ENCODE data around the gene ZSCAN30. TPM values are rescaled to one million over a fixed set of nuclear protein-coding genes. Genes with fewer than 3 reads are reported as not detected.
A peak's percentile ranks its signal among the peaks of the same experiment; 100 is the strongest.
"Not testable (repeated sequence)": the region's sequence is repeated elsewhere in the genome, so short reads cannot be mapped to it uniquely, and the experiment has no call there.

The ZSCAN30 gene
- total RNA-seq, 1 donor from 2014 or later, result 13.2 TPM

DNA sequence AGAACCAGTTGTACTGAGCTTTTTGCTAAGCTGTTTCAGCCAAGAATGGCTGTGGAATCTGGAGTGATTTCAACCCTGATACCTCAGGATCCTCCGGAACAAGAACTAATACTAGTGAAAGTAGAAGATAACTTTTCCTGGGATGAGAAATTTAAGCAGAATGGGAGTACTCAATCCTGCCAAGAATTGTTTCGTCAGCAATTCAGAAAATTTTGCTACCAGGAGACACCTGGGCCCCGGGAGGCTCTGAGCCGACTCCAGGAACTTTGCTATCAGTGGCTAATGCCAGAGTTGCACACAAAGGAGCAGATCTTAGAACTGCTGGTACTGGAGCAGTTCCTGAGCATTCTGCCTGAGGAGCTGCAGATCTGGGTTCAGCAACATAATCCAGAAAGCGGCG, 47.6 kb downstream of the ZSCAN30 start:
- no peak for ATAC-seq
- intact Hi-C loops (cut with micrococcal nuclease), result no loop called here

DNA sequence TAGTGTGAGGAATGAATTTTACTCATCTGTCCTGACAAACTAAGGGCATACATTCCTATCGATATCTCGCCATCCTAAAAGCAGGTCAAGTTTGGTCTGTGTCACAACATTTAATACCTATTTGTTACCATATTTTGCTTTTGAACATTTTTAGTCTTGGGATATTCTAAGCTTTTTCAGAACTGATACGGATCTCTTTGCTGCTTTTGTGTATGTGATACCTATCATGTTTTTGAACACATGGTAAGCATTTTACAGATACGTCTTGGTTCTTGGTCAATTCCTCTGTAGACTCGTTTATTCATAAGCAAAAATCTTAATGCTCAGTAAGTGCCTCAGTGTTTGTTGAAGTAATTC, 48.6 kb downstream of the ZSCAN30 start:
- DNase-seq, result no peak
- ATAC-seq, result no peak
- intact Hi-C loops (cut with micrococcal nuclease), result no loop called here

More for the DNA sequence above, 47.6 kb downstream of the ZSCAN30 start:
- DNase-seq, result no peak

DNA sequence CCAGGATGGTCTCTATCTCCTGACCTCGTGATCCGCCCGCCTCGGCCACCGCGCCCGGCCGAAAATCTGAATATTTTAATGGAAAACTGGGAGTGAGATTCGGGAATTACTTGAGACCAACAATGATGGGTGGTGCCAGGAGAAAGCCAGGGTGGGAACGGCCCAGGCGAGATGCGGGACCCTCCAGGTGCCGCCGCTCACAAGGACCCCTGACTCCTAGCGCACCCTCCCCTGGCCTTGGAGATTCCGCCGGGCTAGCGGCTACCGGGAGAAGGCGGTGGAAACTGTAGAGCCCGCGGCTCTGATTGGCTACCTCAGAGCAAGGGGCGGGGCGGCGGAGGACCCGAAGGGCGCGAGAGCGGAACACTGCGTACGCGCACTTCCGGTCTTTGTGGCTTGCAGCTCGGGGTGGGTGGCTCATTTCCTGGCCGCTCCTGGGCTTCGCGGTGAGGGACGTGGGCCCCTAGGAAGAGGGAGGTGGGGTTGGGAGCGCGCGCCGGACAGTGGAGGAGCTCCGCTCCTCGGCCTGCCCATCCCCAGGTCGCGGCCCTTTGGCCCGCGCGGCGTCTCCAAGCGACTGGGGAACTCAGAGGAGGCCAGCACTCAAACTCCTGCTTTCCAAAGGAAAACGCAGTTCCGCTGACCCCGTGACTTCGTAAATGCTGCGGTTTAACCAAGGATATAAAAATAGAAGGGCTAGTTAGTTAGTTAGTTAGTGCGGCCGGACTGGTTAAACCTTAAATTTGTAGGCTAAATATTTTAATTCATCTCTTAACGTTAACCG, 49.2 kb downstream of the ZSCAN30 start, which contains the start of gene ZNF397:
Gene ZNF397, plus strand, starts transcription at position 371 of the 784 bp plus-strand sequence. CDS start 1,437 bp downstream, outside the sequence.
- intact Hi-C loops (cut with micrococcal nuclease), result no loop called here
- ATAC-seq (peak; percentile 100), DNase-seq (peak; percentile 99)

DNA sequence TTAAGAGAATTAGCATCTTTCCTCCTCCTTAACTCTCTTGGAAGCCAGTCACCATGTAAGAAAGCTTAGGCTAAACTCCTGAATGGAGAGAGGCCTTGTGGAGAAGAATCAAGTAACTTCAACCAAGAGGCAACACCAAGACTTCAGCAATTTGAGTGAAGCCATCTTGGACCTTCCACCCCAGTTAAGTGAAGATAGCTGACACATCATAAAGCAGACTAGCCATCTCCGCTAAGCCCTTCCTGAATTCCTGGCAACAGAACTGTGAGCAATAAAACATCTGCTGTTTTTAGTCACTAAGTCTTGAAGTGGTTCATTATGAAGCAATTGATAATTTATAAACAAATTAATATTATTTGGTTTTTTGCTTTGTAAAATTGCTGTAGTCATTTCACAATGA, 50.7 kb downstream of the ZSCAN30 start:
- intact Hi-C loops (cut with micrococcal nuclease), result no loop called here
- DNase-seq (no peak), ATAC-seq (no peak)

- no peak for ATAC-seq
- intact Hi-C loops (cut with micrococcal nuclease), result no loop called here
- no peak for DNase-seq
Observed at GRCh38 chr18:35236571-35237363, 53.3 kb downstream of the ZSCAN30 start.

DNA sequence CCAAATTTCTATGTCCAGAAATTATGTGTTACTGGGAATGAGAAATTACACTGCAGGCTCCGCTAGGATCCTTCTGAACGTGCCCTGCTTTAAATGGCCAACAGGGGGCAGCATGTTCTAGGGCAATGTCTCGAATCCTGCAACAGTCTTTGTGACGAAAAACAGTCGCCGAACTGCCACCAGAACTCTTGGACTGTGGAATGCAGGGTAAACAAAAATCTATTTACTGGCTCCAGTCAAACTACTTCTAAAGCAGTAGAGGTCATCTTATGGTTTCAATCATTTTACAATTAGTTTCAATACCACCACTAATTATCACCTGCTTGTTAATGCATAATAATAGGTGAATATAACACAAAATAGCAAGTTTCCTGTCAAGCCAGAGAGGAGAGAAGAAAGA, 59.0 kb downstream of the ZSCAN30 start:
- ATAC-seq, result peak; percentile 88
- peak; percentile 78 for DNase-seq
- intact Hi-C loops (cut with micrococcal nuclease), result loop anchor here (2.0 kb wide), 1 partner anchor 124 kb away; no protein-coding TSS in a partner anchor

DNA sequence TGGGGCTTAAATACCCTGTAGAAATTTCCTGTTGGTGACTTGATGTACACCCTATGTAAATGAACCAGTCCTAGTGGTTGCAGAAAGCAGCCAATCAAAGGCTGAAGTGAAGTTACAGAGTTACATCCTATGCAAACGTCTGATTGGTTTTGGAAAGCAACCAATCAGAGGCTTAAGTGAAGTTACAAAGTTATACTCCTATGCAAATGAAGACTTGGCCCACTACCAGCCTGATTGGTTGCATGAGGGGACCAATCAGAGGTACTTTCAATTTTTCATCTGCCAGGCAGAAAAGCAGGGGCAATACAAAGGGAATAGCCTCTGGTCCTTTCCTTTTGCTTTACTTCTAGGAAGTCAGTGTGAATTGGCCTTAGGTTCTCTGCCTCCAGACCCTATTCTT, 62.8 kb downstream of the ZSCAN30 start:
- intact Hi-C loops (cut with micrococcal nuclease), result no loop called here

DNA sequence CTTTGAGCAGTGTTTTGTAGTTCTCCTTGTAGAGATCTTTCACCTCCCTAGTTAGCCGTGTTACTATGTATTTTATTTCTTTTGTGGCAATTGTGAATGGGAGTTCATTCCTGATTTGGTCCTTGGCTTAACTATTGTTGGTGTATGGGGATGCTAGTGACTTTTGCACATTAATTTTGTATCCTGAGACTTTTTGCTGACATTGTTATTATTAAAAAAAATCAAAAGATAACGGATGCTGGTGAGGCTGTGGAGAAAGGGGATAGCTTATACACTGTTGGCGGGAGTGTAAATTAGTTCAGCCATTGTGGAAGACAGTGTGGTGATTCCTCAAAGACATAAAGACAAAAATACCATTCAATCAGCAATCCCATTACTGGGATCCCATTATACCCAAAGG, 66.2 kb downstream of the ZSCAN30 start:
- no peak for DNase-seq
- ATAC-seq, result no peak
- intact Hi-C loops (cut with micrococcal nuclease), result no loop called here

More for the DNA sequence above, 62.8 kb downstream of the ZSCAN30 start:
- DNase-seq (no peak), ATAC-seq (no peak)

GRCh38 chr18:35220424-35220823, 69.6 kb downstream of the ZSCAN30 start:
- intact Hi-C loops (cut with micrococcal nuclease), result no loop called here
- DNase-seq (no peak), ATAC-seq (no peak)

- DNase-seq; ATAC-seq; intact Hi-C loops (cut with micrococcal nuclease): not testable (repeated sequence)
Observed at GRCh38 chr18:35219331-35219730, 70.7 kb downstream of the ZSCAN30 start.

DNA sequence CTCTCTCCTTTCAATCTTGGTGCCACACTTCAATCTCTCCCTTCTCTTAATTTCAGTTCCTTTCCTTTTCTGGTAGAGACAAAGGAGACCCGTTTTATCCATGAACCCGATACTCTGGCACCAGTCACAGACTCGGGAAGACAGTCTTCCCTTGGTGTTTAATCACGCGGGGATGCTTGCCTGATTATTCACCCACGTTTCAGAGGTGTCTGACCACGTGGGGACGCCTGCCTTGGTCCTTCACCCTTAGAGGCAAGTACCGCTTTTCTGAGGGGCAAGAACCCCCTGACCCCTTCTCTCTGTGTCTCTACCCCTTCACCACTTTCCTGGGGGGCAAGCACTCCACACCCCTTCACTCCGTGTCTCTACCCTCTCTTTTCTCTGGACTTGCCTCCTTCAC, 73.4 kb downstream of the ZSCAN30 start:
- ATAC-seq; intact Hi-C loops (cut with micrococcal nuclease); DNase-seq: not testable (repeated sequence)

DNA sequence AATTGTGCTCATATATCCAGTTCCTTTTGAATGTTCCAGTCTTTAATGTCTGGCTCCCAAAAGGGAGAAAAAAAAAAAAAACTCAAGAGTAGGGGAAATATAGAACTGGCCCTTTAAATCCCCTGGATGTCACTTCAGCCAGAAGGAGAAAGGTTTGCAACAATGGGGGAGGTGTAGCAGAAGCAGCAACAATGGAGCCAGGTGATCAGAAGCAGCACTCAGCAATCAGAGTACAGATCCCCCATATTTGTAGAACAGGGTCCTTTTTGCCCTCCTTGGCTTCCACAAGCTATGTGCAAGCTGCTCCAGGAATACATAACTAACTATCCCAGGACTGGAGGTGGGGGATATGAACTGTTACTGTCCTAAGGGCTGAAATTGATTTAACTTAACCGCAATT, 75.0 kb downstream of the ZSCAN30 start:
- intact Hi-C loops (cut with micrococcal nuclease), result no loop called here
- no peak for DNase-seq
- no peak for ATAC-seq

GRCh38 chr18:35205746-35206458, 84.1 kb downstream of the ZSCAN30 start:
- intact Hi-C loops (cut with micrococcal nuclease); DNase-seq; ATAC-seq: not testable (repeated sequence)

- ATAC-seq, result no peak
- no peak for DNase-seq
- intact Hi-C loops (cut with micrococcal nuclease), result no loop called here
Observed at GRCh38 chr18:35205199-35205712, 84.8 kb downstream of the ZSCAN30 start.

DNA sequence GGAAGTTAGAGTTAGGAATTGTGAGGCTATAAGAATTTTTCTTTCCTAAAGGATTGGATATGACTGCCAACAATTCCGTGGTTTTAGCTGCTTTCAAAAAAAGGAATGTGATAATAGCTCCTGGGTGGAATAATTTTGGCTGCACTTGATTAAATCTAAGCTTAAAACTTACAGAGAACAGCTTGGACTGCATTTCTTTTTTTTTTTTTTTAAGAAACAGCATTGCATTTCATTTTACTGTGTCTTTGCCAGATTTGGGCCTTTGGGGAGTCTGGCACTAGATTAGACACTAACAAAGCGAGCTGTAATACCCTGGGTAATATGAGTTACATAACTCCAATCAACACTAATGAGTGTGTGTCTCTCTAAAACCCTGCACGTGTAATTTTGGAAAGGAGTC, 87.0 kb downstream of the ZSCAN30 start:
- DNase-seq (no peak), ATAC-seq (peak; percentile 81)
- intact Hi-C loops (cut with micrococcal nuclease), result no loop called here

DNA sequence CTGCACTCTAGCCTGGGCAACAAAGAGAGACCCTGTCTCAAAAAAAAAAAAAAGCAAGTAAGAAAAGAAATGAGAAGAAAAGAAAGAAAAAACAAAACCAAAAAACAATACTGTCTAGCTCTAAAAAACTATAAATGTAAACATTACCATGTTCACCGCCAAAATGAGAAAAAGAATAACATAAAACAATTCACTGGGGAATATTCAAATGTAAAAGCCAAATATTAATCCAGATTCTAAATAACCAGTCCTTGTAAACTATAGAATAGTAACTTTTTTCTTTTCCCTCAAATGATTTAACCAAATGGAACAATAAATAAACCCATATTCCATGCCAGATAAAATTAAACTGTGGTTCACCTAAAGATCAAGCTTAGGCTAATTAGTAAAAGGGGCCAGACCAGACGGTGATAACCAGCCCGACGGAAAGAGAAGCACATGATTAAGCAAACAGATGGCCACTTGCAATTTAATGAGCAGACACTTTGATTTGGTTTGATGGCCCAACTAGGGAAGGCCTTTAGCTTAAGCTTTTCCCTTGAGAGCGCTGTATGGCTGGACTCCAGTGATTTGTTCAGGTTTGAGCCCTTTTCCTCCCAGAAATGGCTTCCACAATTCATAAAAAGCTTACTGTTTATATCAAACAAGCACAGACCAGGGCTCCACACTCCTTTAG, 88.6 kb downstream of the ZSCAN30 start:
- DNase-seq, result no peak
- ATAC-seq, result no peak
- intact Hi-C loops (cut with micrococcal nuclease), result no loop called here

Data from left ventricle myocardium superior (tissue), 1 donor.